GM12878 (cell line): ENCODE data around the gene AGBL4.

Source experiments
- BCL3 ChIP-seq: IDR thresholded peaks from 2 replicates; pipeline ENCODE4 v1.6.1; 2011; ENCODE audit warnings: borderline replicate concordance, low read depth, mild to moderate bottlenecking, moderate library complexity, low read length; ENCODE audit not compliant: insufficient read depth, poor library complexity, severe bottlenecking
- CEBPB ChIP-seq, 2 experiments: fragments of 150-350 bp in 1 of 2; IDR thresholded peaks; 2 replicates each; pipeline ENCODE4 v1.6.1; 2012 to 2014; ENCODE audit warnings: low read depth in 2 of 2, low read length in 2 of 2, borderline replicate concordance in 1 of 2, inconsistent platforms in 1 of 2
- CHD4 ChIP-seq: fragments of 200-600 bp; sonication (generic); IDR thresholded peaks from 2 replicates; pipeline ENCODE4 v1.6.1; 2016; ENCODE audit warnings: mild to moderate bottlenecking
- CTCF ChIP-seq, 3 experiments: IDR thresholded peaks in 2 of 3; conservative IDR thresholded peaks in 1 of 3; 2 replicates each; pipeline ENCODE4 v1.5.1; 2011; ENCODE audit warnings: low read depth in 3 of 3, low read length in 3 of 3, mild to moderate bottlenecking in 3 of 3, control low read depth in 2 of 3, moderate library complexity in 2 of 3, inconsistent platforms in 1 of 3, mixed read lengths in 1 of 3; ENCODE audit not compliant: control insufficient read depth in 2 of 3, insufficient read depth in 1 of 3; ENCODE audit errors: extremely low read depth in 1 of 3
- KDM1A ChIP-seq: fragments of 200-600 bp; sonication (generic); IDR thresholded peaks from 2 replicates; pipeline ENCODE4 v1.6.1; 2016; ENCODE audit warnings: borderline replicate concordance
- MEF2B ChIP-seq: fragments of 450-650 bp; IDR thresholded peaks from 2 replicates; pipeline ENCODE4 v1.6.1; 2018; ENCODE audit warnings: mild to moderate bottlenecking, moderate library complexity; ENCODE audit not compliant: partially characterized antibody, poor library complexity, severe bottlenecking
- POLR2A ChIP-seq: IDR thresholded peaks from 2 replicates; pipeline ENCODE4 v1.6.1; 2011; ENCODE audit warnings: low read depth, mild to moderate bottlenecking, low read length
- POLR2AphosphoS5 ChIP-seq: IDR thresholded peaks from 2 replicates; pipeline ENCODE4 v1.6.1; 2011; ENCODE audit warnings: mild to moderate bottlenecking, low read length, inconsistent platforms
- SP1 ChIP-seq: IDR thresholded peaks from one replicate; pipeline ENCODE4 v1.6.1; 2011; ENCODE audit warnings: low read depth, low read length
- TCF12 ChIP-seq: IDR thresholded peaks from 2 replicates; pipeline ENCODE4 v1.6.1; 2011; ENCODE audit warnings: low read depth, mild to moderate bottlenecking, low read length
- YY1 ChIP-seq: IDR thresholded peaks from 2 replicates; pipeline ENCODE4 v1.6.1; 2011; ENCODE audit warnings: low read depth, mild to moderate bottlenecking, low read length

GRCh38 chr1:48908606-48909005 is 1115.1 kb downstream of the AGBL4 start:
- TF ChIP-seq SP1 (no peak), YY1 (no peak), POLR2AphosphoS5 (no peak), POLR2A (no peak), MEF2B (no peak), CTCF (IDR thresholded peaks at IDR 0.05 in 2 of 3, conservative IDR thresholded peaks at IDR 0.05 in 1 of 3; ENCODE audit: control insufficient read depth in 2 of 3, extremely low read depth in 1 of 3, insufficient read depth in 1 of 3, low read depth in 3 of 3, low read length in 3 of 3) (no peak), TCF12 (no peak), CHD4 (no peak), BCL3 (no peak), KDM1A (no peak), CEBPB (IDR thresholded peaks at IDR 0.05; ENCODE audit: borderline replicate concordance in 1 of 2, low read depth in 2 of 2, low read length in 2 of 2) (no peak)
